B cell (primary cell): ENCODE data around the gene RNASE8. TPM values are rescaled to one million over a fixed set of nuclear protein-coding genes. Genes with fewer than 3 reads are reported as not detected.

Experiments used
- ATAC-seq: fragments of 200-7000 bp; cut with Tn5 transposase; one replicate; pipeline ENCODE4 v1.10.0; 2021; ENCODE audit warnings: low read depth, mild to moderate bottlenecking, moderate number of reproducible peaks, moderate library complexity
- CTCF ChIA-PET: fragments of 350-600 bp; sonication (Branson Sonifier 250); formaldehyde crosslinking; loops from one replicate; lab custom pipeline; 2021; ENCODE audit warnings: antibody characterized with exemption, inconsistent platforms; lab: Charles Lee
- POLR2A ChIA-PET: fragments of 350-600 bp; sonication (Branson Sonifier 250); formaldehyde crosslinking; loops from one replicate; lab custom pipeline; 2021; ENCODE audit warnings: antibody characterized with exemption; lab: Charles Lee
- DNase-seq: peaks from one replicate; pipeline ENCODE4 v3.0.0; 2013
- H2AFZ ChIP-seq: 2 replicates; pipeline ENCODE4 v1.6.1; 2012; ENCODE audit warnings: mild to moderate bottlenecking, low read depth, low read length; ENCODE audit not compliant: insufficient read depth, poor library complexity, severe bottlenecking
- H3K27ac ChIP-seq, 2 donors: 1 replicate in 1 of 2; 2 replicates in 1 of 2; pipeline ENCODE4 v1.5.1; 2012 to 2013; ENCODE audit warnings: low read length in 2 of 2, mild to moderate bottlenecking in 2 of 2, moderate library complexity in 1 of 2
- H3K27me3 ChIP-seq, 4 experiments: fragments of 200-600 bp in 1 of 4; sonication (generic) in 1 of 4; replicated peaks in 1 of 4; 1 replicate in 2 of 4; 2 replicates in 2 of 4; pipeline versions ENCODE4 v1.6.1 to v1.7.0; 2013 to 2016; ENCODE audit warnings: low read length in 3 of 4, mild to moderate bottlenecking in 2 of 4, mixed read lengths in 1 of 4, moderate library complexity in 1 of 4; ENCODE audit not compliant: insufficient read depth in 4 of 4, control insufficient read depth in 3 of 4; ENCODE audit errors: control extremely low read depth in 1 of 4
- H3K36me3 ChIP-seq, 2 experiments: replicated peaks in 1 of 2; 1 replicate in 1 of 2; 2 replicates in 1 of 2; pipeline versions ENCODE4 v1.6.1 to v1.7.1; 2013; ENCODE audit warnings: low read length in 1 of 2; ENCODE audit not compliant: insufficient read depth in 2 of 2, control insufficient read depth in 1 of 2; ENCODE audit errors: control extremely low read depth in 1 of 2, extremely low read depth in 1 of 2
- H3K4me1 ChIP-seq, 2 donors: fragments of 200-600 bp in 1 of 2; sonication (generic) in 1 of 2; 1 replicate in 1 of 2; 2 replicates in 1 of 2; pipeline versions ENCODE4 v1.5.1 to v1.6.1; 2013 to 2017; ENCODE audit warnings: low read length in 2 of 2; ENCODE audit not compliant: control insufficient read depth in 2 of 2, insufficient read depth in 2 of 2
- H3K4me2 ChIP-seq: replicated peaks from 2 replicates; pipeline ENCODE3; 2012; ENCODE audit warnings: mild to moderate bottlenecking, low read depth, low read length; ENCODE audit not compliant: poor library complexity, severe bottlenecking
- H3K4me3 ChIP-seq, 5 experiments: fragments of 200-600 bp in 1 of 5; sonication (generic) in 1 of 5; 1 replicate in 3 of 5; 2 replicates in 2 of 5; pipeline versions ENCODE4 v1.5.1 to v1.7.0; 2011 to 2016; ENCODE audit warnings: low read length in 4 of 5, mild to moderate bottlenecking in 4 of 5, low read depth in 2 of 5, control low read depth in 1 of 5, moderate library complexity in 1 of 5; ENCODE audit not compliant: insufficient read depth in 1 of 5; ENCODE audit errors: control extremely low read depth in 1 of 5, extremely low read depth in 1 of 5
- H3K79me2 ChIP-seq: fragments of 200-600 bp; sonication (generic); one replicate; pipeline ENCODE4 v1.6.0; 2016; ENCODE audit warnings: low read length; ENCODE audit not compliant: control insufficient read depth, insufficient read depth
- H3K9ac ChIP-seq: fragments of 200-600 bp; sonication (generic); 2 replicates; pipeline ENCODE4 v1.6.1; 2017; ENCODE audit warnings: mild to moderate bottlenecking, low read length, moderate library complexity
- H3K9me3 ChIP-seq, 3 donors: one replicate each; pipeline versions ENCODE4 v1.6.1 to v1.7.1; 2013; ENCODE audit warnings: low read length in 2 of 3; ENCODE audit not compliant: control insufficient read depth in 2 of 3, insufficient read depth in 1 of 3; ENCODE audit errors: control extremely low read depth in 1 of 3
- H4K20me1 ChIP-seq: 2 replicates; pipeline ENCODE4 v1.6.0; 2012; ENCODE audit warnings: mild to moderate bottlenecking, low read length; ENCODE audit not compliant: insufficient read depth, control insufficient read depth, poor library complexity, severe bottlenecking
- H3K27ac Mint-ChIP-seq: one replicate; pipeline ENCODE4 v1.8.0; 2021; ENCODE audit warnings: mixed read lengths
- H3K27me3 Mint-ChIP-seq: one replicate; pipeline ENCODE4 v1.8.0; 2021; ENCODE audit warnings: mixed read lengths
- H3K4me1 Mint-ChIP-seq: one replicate; pipeline ENCODE4 v1.8.0; 2021; ENCODE audit warnings: mixed read lengths
- H3K4me3 Mint-ChIP-seq: one replicate; pipeline ENCODE4 v1.8.0; 2021; ENCODE audit warnings: mixed read lengths
- H3K9me3 Mint-ChIP-seq: one replicate; pipeline ENCODE4 v1.8.0; 2022; ENCODE audit warnings: mixed read lengths; ENCODE audit not compliant: insufficient read depth
- EZH2 ChIP-seq: IDR thresholded peaks from 2 replicates; pipeline ENCODE4 v1.6.1; 2012; ENCODE audit warnings: borderline replicate concordance, low read depth, mild to moderate bottlenecking, moderate library complexity, low read length; ENCODE audit not compliant: insufficient read depth, poor library complexity, severe bottlenecking
- WGBS: methylation state at CpG from one replicate; pipeline ENCODE4 v1.1.5; 2013; ENCODE audit warnings: missing lambda C conversion rate; ENCODE audit not compliant: insufficient coverage; 5-methylcytosine and 5-hydroxymethylcytosine counted together
- intact Hi-C: fragments of 100-400 bp; cut with micrococcal nuclease; formaldehyde crosslinking; loops from one replicate; pipeline ENCODE4 v1.10.0; 2022
- polyA plus RNA-seq: library from polyadenylated mRNA; depleted of rRNA; stranded (reverse); fragments of >200 nt; gene quantifications from 2 replicates; pipeline ENCODE4 v1.2.3, GENCODE V29; 2012
- total RNA-seq, 2 donors: library from RNA; stranded (reverse); fragments of 120-200 nt in 1 of 2; gene quantifications; 1 replicate in 1 of 2; 2 replicates in 1 of 2; pipeline versions ENCODE4 v1.2.3 to v1.2.4, GENCODE V29; 2013 to 2022
- TF ChIP-seq, protein P1 (sequence below): fragments of 200-600 bp; IDR thresholded peaks from one replicate; pipeline ENCODE4 v1.8.0; 2022; ENCODE audit warnings: antibody characterized with exemption, mild to moderate bottlenecking

RNASE8 gene
- total and polyA plus RNA-seq, 2 donors (not counting 1 experiment from before 2014, with no cell fraction given): not detected

DNA sequence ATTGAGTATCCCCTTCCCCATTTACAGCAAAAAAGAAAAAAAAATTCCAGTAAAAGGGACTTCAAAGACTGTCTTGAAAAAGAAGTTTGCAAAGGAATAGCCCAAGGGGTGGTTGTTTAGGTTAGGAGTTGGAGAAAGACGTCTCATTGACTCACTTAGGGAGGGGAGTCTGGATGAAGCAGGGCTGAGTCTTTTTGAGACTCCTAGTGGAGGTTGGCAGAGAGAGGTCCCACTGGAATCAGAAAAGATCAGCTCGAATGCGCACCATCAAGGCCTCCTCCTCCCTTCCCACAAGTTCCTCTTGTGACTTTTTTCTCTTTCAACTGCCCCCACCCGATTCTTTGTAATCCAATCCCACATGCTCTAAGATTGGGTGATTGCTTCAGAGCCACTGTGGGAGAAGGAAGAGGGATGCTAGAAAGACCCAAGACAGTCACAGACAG lies 14.4 kb downstream of the RNASE8 start:
- ATAC-seq: no peak
- ChIA-PET CTCF (interaction anchor here (0.9 to 6.2 kb wide), 7 partner anchors 10 to 57 kb away, joined by 3 to 133 read pairs (median 21); no protein-coding TSS in a partner anchor), POLR2A (interaction anchor here (1.0 to 2.7 kb wide), 4 partner anchors 20 to 1847 kb away, joined by 4 to 27 read pairs (median 9); partner anchors contain the start of genes RBM23 and ZNF219)
- TF ChIP-seq EZH2: no peak
- TF ChIP-seq, protein P1, sequence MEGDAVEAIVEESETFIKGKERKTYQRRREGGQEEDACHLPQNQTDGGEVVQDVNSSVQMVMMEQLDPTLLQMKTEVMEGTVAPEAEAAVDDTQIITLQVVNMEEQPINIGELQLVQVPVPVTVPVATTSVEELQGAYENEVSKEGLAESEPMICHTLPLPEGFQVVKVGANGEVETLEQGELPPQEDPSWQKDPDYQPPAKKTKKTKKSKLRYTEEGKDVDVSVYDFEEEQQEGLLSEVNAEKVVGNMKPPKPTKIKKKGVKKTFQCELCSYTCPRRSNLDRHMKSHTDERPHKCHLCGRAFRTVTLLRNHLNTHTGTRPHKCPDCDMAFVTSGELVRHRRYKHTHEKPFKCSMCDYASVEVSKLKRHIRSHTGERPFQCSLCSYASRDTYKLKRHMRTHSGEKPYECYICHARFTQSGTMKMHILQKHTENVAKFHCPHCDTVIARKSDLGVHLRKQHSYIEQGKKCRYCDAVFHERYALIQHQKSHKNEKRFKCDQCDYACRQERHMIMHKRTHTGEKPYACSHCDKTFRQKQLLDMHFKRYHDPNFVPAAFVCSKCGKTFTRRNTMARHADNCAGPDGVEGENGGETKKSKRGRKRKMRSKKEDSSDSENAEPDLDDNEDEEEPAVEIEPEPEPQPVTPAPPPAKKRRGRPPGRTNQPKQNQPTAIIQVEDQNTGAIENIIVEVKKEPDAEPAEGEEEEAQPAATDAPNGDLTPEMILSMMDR: no peak
- Mint-ChIP-seq H3K4me1 (peaks cover 44% of the 10 kb centered on the region), H3K27me3 (peaks cover 20% of the 10 kb centered on the region), H3K9me3 (no peaks in the 10 kb centered on the region), H3K27ac (no peak overlapping the region), H3K4me3 (peak overlapping the region; percentile 93)
- Histone ChIP-seq H4K20me1 (no peaks in the 10 kb centered on the region), H3K27me3 (peaks cover 0 to 50% (median 18%) of the 10 kb centered on the region in 4 experiments), H3K9me3 (peaks cover 0 to 9% (median 0%) of the 10 kb centered on the region in 3 donors), H3K9ac (peak overlapping the region; percentile 70), H3K27ac (no peak overlapping the region), H2AFZ (peak overlapping the region; percentile 43), H3K4me2 (peak overlapping the region; percentile 97), H3K4me1 (peaks cover 34 to 40% of the 10 kb centered on the region in 2 donors), H3K4me3 (peak overlapping the region in 3 of 5 experiments; percentile 42 to 69 (median 53)), H3K79me2 (no peaks in the 10 kb centered on the region), H3K36me3 (no peaks in the 10 kb centered on the region)
- peak; percentile 38 for DNase-seq
- intact Hi-C loops: no loop called here
- 0% methylated on average over 1 of the region's 4 CpGs for WGBS

DNA sequence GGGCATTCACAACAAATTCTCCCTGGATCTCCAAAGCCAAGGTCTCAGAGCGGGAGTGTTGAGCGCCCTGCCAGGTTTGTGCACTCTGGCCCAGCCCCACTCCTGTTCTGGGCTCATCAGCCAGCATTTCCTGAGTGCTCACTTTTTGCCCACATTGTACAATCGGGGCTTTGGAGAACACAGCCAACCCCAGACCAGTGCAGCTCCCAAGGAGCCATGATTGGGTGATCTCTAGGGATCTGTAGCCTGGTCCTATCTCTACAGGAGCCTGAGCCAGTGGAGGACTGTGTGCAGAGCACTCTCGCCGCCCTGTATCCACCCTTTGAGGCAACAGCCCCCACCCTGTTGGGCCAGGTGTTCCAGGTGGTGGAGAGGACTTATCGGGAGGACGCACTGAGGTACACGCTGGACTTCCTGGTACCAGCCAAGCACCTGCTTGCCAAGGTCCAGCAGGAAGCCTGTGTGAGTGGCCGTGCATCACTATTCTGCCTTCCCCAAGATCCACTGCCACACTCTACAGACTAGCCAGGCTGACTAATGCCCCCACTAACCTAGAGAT lies 15.2 kb downstream of the RNASE8 start:
- Mint-ChIP-seq H3K27ac (no peak overlapping the region), H3K9me3 (no peaks in the 10 kb centered on the region), H3K4me3 (peak overlapping the region; percentile 93), H3K4me1 (peaks cover 46% of the 10 kb centered on the region), H3K27me3 (peaks cover 19% of the 10 kb centered on the region)
- Histone ChIP-seq H3K4me3 (no peak overlapping the region), H3K36me3 (no peaks in the 10 kb centered on the region), H3K27me3 (peaks cover 0 to 50% (median 16%) of the 10 kb centered on the region in 4 experiments), H3K4me2 (no peak overlapping the region), H3K9ac (no peak overlapping the region), H3K9me3 (peaks cover 0 to 9% (median 0%) of the 10 kb centered on the region in 3 donors), H4K20me1 (no peaks in the 10 kb centered on the region), H2AFZ (no peak overlapping the region), H3K4me1 (peaks cover 34 to 40% of the 10 kb centered on the region in 2 donors), H3K79me2 (no peaks in the 10 kb centered on the region), H3K27ac (no peak overlapping the region)
- DNase-seq: no peak
- TF ChIP-seq, protein P1: no peak
- no peak for TF ChIP-seq EZH2
- WGBS: 88% methylated on average over 9 of the region's 9 CpGs
- no peak for ATAC-seq
- intact Hi-C loops: no loop called here
- ChIA-PET POLR2A (no interaction called here), CTCF (interaction anchor here (0.9 to 6.2 kb wide), 5 partner anchors 11 to 58 kb away, joined by 3 to 133 read pairs (median 35); no protein-coding TSS in a partner anchor)
